Retina (tissue), 1 donor: ENCODE results near the gene PLCL2.
A peak's percentile ranks its signal among the peaks of the same experiment; 100 is the strongest.

Experiments used
- DNase-seq: peaks from one replicate; pipeline ENCODE4 v3.0.0-alpha.2; 2016

Gene PLCL2

DNA sequence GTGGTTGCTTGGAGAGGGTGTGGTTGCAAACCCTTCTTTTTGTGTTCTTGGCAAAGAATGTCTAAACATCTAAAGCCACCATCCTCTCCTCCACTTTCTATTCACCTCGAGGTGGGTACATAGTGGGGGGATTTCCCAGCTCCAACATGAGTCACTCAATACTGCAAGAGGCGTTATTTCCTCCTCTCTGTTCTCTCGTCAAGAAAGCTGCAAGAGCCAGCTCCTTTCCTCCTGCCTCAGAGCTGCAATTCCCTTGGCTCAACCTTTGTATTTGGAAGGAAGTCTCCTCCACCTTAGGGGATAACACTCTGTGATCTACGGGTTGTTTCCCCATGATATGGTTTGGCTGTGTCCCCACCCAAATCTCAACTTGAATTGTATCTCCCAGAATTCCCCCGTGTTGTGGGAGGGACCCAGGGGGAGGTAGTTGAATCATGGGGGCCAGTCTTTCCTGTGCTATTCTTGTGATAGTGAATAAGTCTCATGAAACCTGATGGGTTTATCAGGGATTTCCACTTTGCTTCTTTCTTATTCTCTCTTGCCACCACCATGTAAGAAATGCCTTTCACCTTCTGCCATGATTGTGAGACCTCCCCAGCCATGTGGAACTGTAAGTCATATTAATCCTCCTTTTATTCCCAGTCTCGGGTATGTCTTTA, 138.4 kb downstream of the PLCL2 start:
- no peak for DNase-seq

DNA sequence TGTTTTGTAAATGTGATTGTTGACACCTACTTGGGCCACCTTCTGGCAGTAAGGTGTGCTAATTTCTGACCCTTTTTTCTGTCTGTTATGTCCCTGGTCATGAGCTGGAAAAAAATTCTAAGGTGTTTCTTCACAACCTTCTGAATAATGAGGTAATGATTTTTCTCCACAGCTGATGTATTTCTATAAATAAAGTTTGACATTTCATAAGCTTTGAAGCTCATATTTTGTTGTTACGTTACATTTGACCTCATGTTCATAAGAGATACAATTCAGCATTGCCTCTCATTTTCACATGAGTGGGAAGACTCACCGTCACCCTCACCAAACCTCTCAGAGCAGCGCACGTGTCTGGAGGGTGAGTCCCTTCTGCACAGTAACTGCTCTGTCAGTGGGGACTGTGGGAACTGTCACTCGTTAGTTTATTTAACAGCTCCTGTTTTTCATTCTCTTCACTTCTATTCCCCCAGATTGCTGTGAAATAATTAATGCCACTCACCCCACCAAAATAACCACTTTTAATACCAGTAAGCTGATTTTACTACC, 140.9 kb downstream of the PLCL2 start:
- no peak for DNase-seq

DNA sequence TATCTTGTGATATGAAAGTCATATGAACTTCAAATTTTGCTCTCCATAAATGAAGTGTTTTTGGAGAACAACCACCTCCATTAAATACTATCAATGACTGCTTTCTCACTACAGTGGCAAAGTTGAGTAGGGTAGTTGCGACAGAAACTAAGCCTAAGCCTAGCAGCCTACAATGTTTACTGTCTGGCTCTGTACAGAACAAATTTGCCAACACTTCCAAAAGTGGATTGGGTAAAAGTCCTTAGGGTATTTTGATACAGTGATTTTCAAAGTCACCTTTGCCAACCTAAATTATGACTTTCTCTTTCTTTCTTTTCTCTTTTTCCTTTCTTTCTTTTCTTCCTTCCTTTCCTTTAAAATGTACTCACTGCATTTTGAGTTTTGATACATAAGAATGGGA, 142.6 kb downstream of the PLCL2 start:
- DNase-seq = no peak

DNA sequence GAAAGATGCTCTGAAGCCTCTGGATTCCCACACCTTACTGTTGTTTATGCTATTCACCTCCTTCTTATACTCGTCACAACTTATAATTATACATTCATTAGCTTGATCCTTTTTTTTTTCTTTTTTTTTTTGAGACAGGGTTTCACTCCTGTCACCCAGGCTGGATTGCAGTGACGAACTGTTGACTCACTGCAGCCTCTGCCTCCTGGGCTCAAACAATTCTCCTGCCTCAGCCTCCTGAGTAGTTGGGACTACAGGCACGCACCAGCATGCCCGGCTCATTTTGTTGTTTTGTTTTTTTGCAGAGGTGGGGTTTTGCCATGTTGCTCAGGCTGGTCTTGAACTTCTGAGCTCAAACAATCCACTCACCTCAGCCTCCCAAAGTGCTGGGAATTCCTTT, 143.6 kb downstream of the PLCL2 start:
- DNase-seq = no peak

DNA sequence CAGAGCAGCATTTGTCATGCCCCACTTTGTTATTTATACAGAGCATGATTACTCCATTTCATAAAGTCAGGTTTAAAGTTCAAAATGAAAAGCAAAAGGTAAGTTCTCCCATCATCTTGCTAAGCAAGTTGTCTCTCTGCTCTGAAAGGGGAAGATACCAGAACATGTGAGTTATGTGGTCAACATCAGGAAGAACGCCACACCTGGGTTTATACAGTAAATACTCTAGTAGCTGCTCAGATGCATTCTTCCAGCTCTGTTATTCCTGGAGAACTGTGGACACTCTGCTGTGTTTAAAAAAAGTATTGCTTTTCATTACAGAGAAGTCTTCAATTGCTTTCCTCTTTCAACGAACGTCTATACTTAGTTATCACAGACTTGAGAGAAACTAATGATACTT, 145.7 kb downstream of the PLCL2 start:
- no peak for DNase-seq

DNA sequence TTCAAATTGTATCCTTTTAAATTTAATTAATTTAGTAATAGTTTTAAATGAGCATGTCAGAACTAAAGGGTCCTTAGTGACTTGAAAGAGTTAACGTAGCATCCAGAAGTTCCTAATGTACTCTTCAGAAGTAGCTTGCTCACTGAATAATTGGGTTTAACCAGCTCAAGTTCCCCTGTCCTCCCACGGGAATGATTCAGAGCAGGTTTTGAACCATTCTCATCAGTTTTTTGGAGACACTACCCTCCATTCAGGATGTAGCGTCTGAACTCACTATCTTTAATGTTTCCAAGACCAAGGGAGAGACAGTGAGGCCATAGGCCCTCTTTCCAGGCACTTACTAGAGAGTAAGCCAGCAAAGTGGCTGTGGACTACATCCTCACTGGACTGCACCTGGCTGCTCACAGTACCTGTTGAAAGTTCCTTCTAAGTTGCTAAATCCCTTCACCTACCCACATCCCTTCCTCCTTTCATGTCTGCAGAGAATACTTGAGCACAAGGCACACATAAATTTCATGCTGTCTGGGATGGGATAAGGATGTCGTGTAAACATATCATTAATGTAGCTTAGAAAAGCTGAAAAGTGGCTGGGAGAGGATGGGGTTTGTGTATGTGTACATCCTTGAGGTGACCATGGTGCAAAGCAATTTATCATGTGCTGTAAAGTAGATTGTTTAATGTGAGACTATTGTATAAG, 146.3 kb downstream of the PLCL2 start:
- no peak for DNase-seq

- no peak for DNase-seq
Observed at GRCh38 chr3:17032407-17033034, 147.8 kb downstream of the PLCL2 start.

DNA sequence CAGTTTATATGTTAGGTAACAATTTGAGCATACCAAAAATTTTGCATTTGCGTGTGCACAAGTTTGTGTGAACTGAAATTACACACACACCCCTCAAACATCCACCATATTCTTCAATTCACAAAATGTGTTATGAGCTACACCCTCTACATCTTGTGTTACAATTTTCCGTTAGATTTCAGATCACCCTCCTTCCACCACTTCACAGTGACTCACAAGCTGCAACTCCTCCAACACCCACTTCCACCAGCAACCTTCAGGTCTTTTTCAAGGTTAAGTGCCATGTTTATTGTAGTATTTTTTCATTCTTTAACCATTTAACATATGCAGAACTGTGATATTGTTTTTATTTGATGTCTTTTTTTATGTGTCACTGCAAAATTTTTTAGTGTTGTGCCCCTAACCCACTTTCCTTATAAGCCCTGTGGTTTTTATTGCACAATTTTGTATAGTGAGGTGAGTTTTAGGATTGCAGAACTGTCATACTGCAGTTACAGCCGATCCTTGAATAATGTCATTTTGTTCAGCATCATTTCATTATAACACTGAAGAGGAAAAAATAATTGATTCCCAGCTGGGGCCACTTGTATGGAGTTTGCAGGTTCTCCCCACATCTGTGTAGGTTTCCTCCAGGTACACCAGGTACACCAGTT, 148.9 kb downstream of the PLCL2 start:
- DNase-seq = no peak

- DNase-seq = no peak
Observed at GRCh38 chr3:17035033-17035432, 150.3 kb downstream of the PLCL2 start.

DNA sequence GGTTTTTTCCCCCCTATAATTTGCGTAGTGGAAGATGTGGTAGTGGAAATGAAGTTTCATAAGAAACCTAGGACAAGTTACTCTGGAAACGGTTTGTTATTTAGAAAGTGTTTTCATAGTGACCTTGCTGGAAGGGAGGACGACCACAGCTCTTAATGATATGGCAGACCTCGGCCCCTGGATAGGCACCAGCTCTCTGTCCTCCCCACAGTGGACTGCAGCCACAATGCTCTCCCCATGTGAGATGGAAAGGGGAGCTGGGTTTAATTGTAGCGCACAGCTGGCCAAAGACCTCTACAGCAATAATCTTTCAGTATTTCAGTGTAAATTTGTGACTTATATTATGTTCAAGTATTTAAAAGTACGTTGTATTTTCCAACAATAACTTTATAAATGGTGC, 151.2 kb downstream of the PLCL2 start:
- DNase-seq = no peak

DNA sequence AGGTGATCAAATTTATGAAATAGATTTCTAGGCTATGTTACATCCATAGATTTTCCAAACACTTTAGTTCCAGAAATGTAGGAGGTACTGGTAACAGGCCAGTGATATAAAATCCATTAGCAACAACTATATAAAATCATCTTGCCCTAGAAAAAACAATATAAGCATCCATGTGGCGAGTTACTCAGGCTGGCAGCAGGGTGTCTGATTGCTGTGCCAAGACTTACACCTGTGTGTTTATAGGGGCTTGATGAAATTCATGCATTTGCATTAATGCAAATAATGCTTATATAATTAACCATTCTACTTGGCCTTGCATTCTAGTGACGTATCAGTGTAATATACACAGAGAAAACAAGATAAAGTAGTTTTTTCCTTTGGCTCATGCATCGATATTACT, 153.4 kb downstream of the PLCL2 start:
- no peak for DNase-seq

- no peak for DNase-seq
Observed at GRCh38 chr3:17038900-17039553, 154.3 kb downstream of the PLCL2 start.

GRCh38 chr3:17039594-17039993, 154.8 kb downstream of the PLCL2 start:
- DNase-seq = no peak

DNA sequence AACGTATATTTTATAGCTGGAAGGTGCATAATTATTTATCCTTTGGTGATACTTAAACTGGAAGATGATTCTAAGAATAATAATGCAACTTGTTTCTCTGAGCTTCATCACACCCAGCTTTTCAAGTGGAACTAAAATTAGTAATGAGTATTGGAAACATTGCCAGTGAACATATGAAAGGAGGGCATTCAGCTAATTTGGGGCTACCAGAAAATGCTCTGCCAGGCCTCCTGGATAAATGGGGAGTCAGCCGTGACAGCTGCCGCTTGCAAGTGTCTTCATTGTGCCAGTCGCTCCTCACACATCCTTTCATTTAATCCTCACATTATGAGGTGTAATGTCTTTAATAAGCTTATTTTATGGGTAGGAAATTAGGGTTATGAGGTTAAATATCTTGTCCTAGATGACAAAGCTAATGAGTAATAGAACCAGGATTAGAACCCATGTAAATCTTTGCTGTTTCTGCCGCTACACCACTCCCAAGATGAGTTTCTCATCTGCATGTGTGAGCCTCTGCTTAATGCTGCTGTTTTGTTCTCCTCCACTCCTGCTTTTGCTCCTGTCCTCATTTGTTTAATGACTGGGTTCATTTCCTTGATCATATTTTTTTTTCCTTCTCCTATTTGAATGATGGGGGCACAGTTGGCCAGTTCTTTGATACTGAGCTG, 155.7 kb downstream of the PLCL2 start:
- no peak for DNase-seq

DNA sequence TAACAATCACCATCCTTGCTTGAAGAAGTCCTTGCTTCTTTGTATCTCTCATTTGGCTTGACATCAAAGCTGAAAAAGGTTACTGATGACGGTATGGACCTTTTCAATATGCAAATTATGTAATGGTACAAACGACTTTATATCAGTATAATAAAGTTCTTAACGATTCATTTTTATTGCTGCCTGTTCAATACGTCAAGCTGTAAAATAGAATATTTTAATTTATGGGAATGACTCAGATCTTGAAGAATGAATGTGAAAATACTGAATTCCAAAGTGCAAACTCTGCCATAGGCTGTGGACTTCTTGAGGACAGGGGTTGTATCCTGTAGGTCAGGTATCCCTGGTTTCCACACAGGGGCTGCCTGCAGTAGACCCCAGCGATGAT, 156.2 kb downstream of the PLCL2 start:
- DNase-seq = no peak

DNA sequence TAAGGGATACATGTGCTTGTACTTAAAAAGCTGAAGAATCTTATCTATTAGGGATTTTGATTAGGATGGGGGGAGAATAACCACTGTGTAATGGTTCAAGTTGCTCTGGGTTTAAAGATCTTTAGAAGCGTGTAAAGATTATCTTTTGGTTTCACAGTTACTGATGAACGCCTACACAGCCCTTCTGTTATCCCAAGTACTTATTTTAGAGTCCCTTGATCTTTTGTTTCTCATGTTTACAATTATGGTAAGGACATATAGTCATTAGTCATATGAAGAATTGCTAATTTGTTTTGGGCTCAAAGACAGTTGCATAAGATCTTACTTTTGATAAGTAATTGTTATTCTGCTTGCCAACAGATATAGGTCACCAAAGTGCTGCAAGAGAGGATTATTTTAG, 160.1 kb downstream of the PLCL2 start:
- DNase-seq = no peak

DNA sequence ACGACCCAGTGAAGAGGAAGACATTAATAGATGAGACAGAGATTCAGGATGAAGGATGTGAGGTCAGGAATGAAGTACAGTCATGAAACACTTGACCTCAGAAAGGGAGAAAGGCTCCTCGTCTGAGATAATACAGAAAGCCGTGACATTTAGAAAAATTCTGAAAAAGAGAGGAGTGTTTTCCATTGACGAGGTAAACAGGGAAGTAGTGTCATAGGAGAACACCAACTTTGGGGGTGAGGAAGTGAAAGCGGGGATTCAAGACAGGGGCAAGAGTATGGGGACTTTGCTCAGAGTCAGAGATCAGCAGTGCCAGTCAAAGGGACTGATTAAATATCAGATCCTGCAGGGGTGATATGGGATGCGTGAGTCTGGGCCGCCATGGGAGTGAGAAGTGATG, 160.9 kb downstream of the PLCL2 start:
- DNase-seq = no peak

DNA sequence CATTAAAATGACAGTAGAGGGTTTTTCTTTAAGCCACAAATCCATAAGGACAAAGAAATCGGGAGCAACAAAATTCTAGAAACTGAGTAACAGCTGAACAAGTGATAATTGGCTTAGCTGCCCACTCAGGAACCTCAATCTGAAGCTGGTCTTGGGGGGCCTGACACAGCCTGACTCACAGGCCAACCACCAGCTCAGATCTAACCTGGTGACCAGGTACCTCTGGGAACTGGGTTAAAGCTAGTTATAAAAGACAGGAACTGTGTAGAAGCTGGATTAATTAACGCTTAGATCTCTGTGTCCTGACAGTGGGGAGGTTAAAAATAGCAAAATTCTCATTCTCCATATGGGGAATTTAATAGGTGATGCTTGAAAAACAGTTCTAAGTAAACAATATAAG, 161.9 kb downstream of the PLCL2 start:
- DNase-seq = no peak

- DNase-seq = no peak
Observed at GRCh38 chr3:17047162-17047561, 162.4 kb downstream of the PLCL2 start.

DNA sequence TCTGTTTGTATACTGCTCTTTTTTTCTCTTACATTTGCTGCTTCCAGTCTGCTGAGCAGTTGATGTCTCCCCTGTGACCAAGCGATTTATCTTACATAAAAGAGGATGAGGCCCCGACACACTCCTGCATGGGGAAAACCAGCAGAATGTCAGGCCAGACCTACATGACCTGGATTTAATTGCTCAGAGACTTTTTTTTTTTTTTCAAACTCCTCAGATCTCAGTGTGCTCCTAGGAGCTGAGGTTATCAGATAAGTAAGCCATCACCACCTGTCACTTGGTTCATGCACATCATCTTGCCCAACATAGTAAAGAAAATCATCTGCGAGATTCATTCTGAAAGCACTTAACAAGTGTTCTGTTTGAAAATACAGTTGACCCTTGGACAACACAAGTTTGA, 163.1 kb downstream of the PLCL2 start:
- DNase-seq = peak; percentile 51

- no peak for DNase-seq
Observed at GRCh38 chr3:17050071-17050470, 165.3 kb downstream of the PLCL2 start.

DNA sequence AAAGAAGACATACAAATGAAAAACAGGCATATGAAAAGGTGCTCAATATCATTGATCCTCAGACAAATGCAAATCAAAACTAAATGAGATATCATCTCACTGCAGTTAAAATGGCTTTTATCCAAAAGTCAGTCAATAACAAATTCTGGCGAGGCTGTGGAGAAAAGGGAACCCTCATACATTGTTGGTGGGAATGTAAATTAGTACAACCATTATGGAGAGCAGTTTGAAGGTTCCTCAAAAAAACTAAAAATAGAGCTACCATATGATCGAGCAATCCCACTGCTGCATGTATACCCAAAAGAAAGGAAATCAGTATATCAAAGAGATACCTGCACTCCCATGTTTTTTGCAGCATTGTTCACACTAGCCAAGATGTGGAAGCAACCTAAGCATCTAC, 165.8 kb downstream of the PLCL2 start:
- no peak for DNase-seq

- DNase-seq = no peak
Observed at GRCh38 chr3:17052363-17052762, 167.6 kb downstream of the PLCL2 start.
